ENCODE measurements around the gene KIAA1549.

DNA sequence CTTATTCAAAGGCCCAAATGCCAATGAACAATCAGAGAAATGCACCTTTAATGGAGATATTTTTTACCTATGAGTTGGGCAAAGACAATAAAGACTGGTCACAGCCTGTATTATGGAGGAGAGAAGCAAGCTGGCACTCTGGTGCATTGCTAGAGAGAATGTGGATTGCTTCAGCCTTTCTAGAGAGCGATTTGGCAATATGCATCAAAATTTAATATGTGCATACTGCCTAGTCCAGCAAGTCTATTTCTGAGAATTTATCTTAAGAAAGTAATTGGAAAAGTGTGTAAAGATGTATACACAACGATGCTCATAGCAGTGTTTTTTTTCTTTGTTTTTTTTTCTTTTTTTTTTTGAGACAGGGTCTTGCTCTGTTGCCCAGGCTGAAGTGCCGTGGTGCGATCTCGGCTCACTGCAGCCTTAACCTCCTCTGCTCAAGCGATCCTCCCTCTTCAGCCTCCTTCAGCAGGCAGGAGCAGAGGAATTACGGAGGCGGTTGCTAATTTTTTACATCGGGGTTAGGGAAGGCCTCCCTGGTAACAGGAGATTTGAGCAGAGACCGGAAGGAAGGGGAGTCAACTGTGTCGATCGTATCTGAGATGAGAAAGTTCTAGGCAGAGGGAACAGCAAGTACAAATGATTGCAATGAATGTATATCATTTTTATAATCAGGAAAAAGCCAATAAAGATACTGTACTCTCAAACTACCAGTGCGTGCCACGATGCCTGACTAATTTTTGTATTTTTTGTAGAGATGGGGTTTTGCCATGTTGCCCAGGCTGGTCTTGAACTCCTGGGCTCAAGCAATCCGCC lies 16.4 kb downstream of the KIAA1549 start:
- TF ChIP-seq ZNF560 (tag by site-specific recombination; IDR thresholded peaks at IDR 0.05; ENCODE audit: borderline replicate concordance) (no peak), SCRT1 (tag by site-specific recombination; IDR thresholded peaks at IDR 0.05; ENCODE audit: borderline replicate concordance) (no peak), YY1 (tag by site-specific recombination; IDR thresholded peaks at IDR 0.05) (no peak), ZNF510 (tag by site-specific recombination; IDR thresholded peaks at IDR 0.05; ENCODE audit: insufficient replicate concordance) (no peak), GLIS1 (tag by site-specific recombination; IDR thresholded peaks at IDR 0.05) (no peak), KLF8 (tag by site-specific recombination; IDR thresholded peaks at IDR 0.05) (no peak)
- TF ChIP-seq, protein P1, sequence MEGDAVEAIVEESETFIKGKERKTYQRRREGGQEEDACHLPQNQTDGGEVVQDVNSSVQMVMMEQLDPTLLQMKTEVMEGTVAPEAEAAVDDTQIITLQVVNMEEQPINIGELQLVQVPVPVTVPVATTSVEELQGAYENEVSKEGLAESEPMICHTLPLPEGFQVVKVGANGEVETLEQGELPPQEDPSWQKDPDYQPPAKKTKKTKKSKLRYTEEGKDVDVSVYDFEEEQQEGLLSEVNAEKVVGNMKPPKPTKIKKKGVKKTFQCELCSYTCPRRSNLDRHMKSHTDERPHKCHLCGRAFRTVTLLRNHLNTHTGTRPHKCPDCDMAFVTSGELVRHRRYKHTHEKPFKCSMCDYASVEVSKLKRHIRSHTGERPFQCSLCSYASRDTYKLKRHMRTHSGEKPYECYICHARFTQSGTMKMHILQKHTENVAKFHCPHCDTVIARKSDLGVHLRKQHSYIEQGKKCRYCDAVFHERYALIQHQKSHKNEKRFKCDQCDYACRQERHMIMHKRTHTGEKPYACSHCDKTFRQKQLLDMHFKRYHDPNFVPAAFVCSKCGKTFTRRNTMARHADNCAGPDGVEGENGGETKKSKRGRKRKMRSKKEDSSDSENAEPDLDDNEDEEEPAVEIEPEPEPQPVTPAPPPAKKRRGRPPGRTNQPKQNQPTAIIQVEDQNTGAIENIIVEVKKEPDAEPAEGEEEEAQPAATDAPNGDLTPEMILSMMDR (tag by site-specific recombination; IDR thresholded peaks at IDR 0.05), result no peak
- TF ChIP-seq, protein P2, sequence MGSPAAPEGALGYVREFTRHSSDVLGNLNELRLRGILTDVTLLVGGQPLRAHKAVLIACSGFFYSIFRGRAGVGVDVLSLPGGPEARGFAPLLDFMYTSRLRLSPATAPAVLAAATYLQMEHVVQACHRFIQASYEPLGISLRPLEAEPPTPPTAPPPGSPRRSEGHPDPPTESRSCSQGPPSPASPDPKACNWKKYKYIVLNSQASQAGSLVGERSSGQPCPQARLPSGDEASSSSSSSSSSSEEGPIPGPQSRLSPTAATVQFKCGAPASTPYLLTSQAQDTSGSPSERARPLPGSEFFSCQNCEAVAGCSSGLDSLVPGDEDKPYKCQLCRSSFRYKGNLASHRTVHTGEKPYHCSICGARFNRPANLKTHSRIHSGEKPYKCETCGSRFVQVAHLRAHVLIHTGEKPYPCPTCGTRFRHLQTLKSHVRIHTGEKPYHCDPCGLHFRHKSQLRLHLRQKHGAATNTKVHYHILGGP (tag by site-specific recombination; IDR thresholded peaks at IDR 0.05), result no peak
- TF ChIP-seq, protein P3, sequence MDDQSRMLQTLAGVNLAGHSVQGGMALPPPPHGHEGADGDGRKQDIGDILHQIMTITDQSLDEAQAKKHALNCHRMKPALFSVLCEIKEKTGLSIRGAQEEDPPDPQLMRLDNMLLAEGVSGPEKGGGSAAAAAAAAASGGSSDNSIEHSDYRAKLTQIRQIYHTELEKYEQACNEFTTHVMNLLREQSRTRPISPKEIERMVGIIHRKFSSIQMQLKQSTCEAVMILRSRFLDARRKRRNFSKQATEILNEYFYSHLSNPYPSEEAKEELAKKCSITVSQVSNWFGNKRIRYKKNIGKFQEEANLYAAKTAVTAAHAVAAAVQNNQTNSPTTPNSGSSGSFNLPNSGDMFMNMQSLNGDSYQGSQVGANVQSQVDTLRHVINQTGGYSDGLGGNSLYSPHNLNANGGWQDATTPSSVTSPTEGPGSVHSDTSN (CRISPR knock-in tag; IDR thresholded peaks at IDR 0.05), result no peak
- TF ChIP-seq, protein P4, sequence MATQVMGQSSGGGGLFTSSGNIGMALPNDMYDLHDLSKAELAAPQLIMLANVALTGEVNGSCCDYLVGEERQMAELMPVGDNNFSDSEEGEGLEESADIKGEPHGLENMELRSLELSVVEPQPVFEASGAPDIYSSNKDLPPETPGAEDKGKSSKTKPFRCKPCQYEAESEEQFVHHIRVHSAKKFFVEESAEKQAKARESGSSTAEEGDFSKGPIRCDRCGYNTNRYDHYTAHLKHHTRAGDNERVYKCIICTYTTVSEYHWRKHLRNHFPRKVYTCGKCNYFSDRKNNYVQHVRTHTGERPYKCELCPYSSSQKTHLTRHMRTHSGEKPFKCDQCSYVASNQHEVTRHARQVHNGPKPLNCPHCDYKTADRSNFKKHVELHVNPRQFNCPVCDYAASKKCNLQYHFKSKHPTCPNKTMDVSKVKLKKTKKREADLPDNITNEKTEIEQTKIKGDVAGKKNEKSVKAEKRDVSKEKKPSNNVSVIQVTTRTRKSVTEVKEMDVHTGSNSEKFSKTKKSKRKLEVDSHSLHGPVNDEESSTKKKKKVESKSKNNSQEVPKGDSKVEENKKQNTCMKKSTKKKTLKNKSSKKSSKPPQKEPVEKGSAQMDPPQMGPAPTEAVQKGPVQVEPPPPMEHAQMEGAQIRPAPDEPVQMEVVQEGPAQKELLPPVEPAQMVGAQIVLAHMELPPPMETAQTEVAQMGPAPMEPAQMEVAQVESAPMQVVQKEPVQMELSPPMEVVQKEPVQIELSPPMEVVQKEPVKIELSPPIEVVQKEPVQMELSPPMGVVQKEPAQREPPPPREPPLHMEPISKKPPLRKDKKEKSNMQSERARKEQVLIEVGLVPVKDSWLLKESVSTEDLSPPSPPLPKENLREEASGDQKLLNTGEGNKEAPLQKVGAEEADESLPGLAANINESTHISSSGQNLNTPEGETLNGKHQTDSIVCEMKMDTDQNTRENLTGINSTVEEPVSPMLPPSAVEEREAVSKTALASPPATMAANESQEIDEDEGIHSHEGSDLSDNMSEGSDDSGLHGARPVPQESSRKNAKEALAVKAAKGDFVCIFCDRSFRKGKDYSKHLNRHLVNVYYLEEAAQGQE (tag by site-specific recombination; IDR thresholded peaks at IDR 0.05), result no peak
